KMS-11 (cell line): ENCODE results near the gene MRC2.

Source experiments
- H2AFZ ChIP-seq: fragments of 200-600 bp; sonication (generic); 2 replicates; pipeline ENCODE4 v1.6.1; 2016; ENCODE audit warnings: antibody characterized with exemption, mixed run types, low read depth
- H3K27ac ChIP-seq: fragments of 200-600 bp; sonication (generic); 2 replicates; pipeline ENCODE4 v1.6.1; 2016; ENCODE audit warnings: mild to moderate bottlenecking, mixed run types
- H3K27me3 ChIP-seq: fragments of 200-600 bp; sonication (generic); 2 replicates; pipeline ENCODE4 v1.6.1; 2017; ENCODE audit warnings: mild to moderate bottlenecking, low read depth, mixed run types, moderate library complexity; ENCODE audit not compliant: insufficient read depth
- H3K36me3 ChIP-seq: fragments of 200-600 bp; sonication (generic); 2 replicates; pipeline ENCODE4 v1.6.1; 2017; ENCODE audit warnings: mild to moderate bottlenecking, mixed run types; ENCODE audit not compliant: insufficient read depth
- H3K4me1 ChIP-seq: fragments of 200-600 bp; sonication (generic); 2 replicates; pipeline ENCODE4 v1.6.1; 2016; ENCODE audit warnings: mild to moderate bottlenecking, low read depth, mixed run types; ENCODE audit not compliant: poor library complexity, severe bottlenecking
- H3K4me2 ChIP-seq: fragments of 200-600 bp; sonication (generic); 2 replicates; pipeline ENCODE4 v1.7.0; 2016; ENCODE audit warnings: mild to moderate bottlenecking, mixed run types
- H3K4me3 ChIP-seq: fragments of 200-600 bp; sonication (generic); IDR thresholded peaks from 2 replicates; pipeline ENCODE4 v1.6.1; 2017; ENCODE audit warnings: low read depth, low read length, mixed read lengths; ENCODE audit not compliant: insufficient read depth
- H3K79me2 ChIP-seq: fragments of 200-600 bp; sonication (generic); 2 replicates; pipeline ENCODE4 v1.6.1; 2016; ENCODE audit warnings: low read depth, mixed run types; ENCODE audit not compliant: insufficient read depth
- H3K9ac ChIP-seq: fragments of 200-600 bp; sonication (generic); 2 replicates; pipeline ENCODE4 v1.6.1; 2016; ENCODE audit warnings: mild to moderate bottlenecking, mixed run types
- H4K20me1 ChIP-seq: fragments of 200-600 bp; sonication (generic); 2 replicates; pipeline ENCODE4 v1.6.1; 2016; ENCODE audit warnings: mild to moderate bottlenecking, mixed run types; ENCODE audit not compliant: insufficient read depth
- CTCF ChIP-seq: fragments of 200-600 bp; sonication (generic); conservative IDR thresholded peaks from 2 replicates; pipeline ENCODE4 v1.6.1; 2017; ENCODE audit warnings: low read depth, mild to moderate bottlenecking, antibody characterized with exemption, low read length, moderate library complexity, mixed read lengths

The MRC2 gene

GRCh38 chr17:62674841-62675240 lies 47.4 kb downstream of the MRC2 start:
- Histone ChIP-seq H3K36me3 (no peaks in the 10 kb centered on the region), H3K4me2 (no peak overlapping the region), H3K4me3 (no peak overlapping the region), H4K20me1 (no peaks in the 10 kb centered on the region), H3K27me3 (no peaks in the 10 kb centered on the region; the same call in 1 of the 2 replicates), H3K79me2 (no peaks in the 10 kb centered on the region), H3K27ac (no peak overlapping the region), H3K4me1 (no peaks in the 10 kb centered on the region), H2AFZ (no peak overlapping the region), H3K9ac (no peak overlapping the region)
- no peak for TF ChIP-seq CTCF

- H3K36me3 ChIP-seq = no peaks in the 10 kb centered on the region
- no peak for TF ChIP-seq CTCF
- no peak overlapping the region for H3K9ac ChIP-seq
- H2AFZ ChIP-seq = no peak overlapping the region
- no peak overlapping the region for H3K4me3 ChIP-seq
- no peak overlapping the region for H3K4me2 ChIP-seq
- H3K4me1 ChIP-seq = no peaks in the 10 kb centered on the region
- no peak overlapping the region for H3K27ac ChIP-seq
- H3K27me3 ChIP-seq = no peaks in the 10 kb centered on the region; the same call in 1 of the 2 replicates
- no peaks in the 10 kb centered on the region for H3K79me2 ChIP-seq
- H4K20me1 ChIP-seq = no peaks in the 10 kb centered on the region
Measured at GRCh38 chr17:62675260-62675659, 47.8 kb downstream of the MRC2 start.

GRCh38 chr17:62675701-62676100 lies 48.2 kb downstream of the MRC2 start:
- no peaks in the 10 kb centered on the region for H3K36me3 ChIP-seq
- no peak overlapping the region for H3K4me3 ChIP-seq
- no peak overlapping the region for H3K27ac ChIP-seq
- no peak overlapping the region for H3K9ac ChIP-seq
- H3K4me2 ChIP-seq = no peak overlapping the region
- no peaks in the 10 kb centered on the region for H4K20me1 ChIP-seq
- H3K79me2 ChIP-seq = no peaks in the 10 kb centered on the region
- H3K4me1 ChIP-seq = no peaks in the 10 kb centered on the region
- no peak for TF ChIP-seq CTCF
- H3K27me3 ChIP-seq = no peaks in the 10 kb centered on the region; the same call in 1 of the 2 replicates
- H2AFZ ChIP-seq = no peak overlapping the region

GRCh38 chr17:62676231-62676943 lies 48.9 kb downstream of the MRC2 start:
- no peak overlapping the region for H3K9ac ChIP-seq
- H3K36me3 ChIP-seq = no peaks in the 10 kb centered on the region
- H4K20me1 ChIP-seq = no peaks in the 10 kb centered on the region
- no peak for TF ChIP-seq CTCF
- H3K4me1 ChIP-seq = no peaks in the 10 kb centered on the region
- H3K4me2 ChIP-seq = no peak overlapping the region
- H3K27me3 ChIP-seq = no peaks in the 10 kb centered on the region; the same call in 1 of the 2 replicates
- no peak overlapping the region for H3K27ac ChIP-seq
- H3K4me3 ChIP-seq = no peak overlapping the region
- H2AFZ ChIP-seq = no peak overlapping the region
- H3K79me2 ChIP-seq = no peaks in the 10 kb centered on the region
